ENCODE data around the gene CDADC1. TPM values are rescaled to one million over a fixed set of nuclear protein-coding genes. Genes with fewer than 3 reads are reported as not detected.
A peak's percentile ranks its signal among the peaks of the same experiment; 100 is the strongest.
"Not testable (repeated sequence)": the region's sequence is repeated elsewhere in the genome, so short reads cannot be mapped to it uniquely, and the experiment has no call there.

The CDADC1 gene
- total RNA-seq, 1 experiment from 2014 or later = 5.7 TPM

DNA sequence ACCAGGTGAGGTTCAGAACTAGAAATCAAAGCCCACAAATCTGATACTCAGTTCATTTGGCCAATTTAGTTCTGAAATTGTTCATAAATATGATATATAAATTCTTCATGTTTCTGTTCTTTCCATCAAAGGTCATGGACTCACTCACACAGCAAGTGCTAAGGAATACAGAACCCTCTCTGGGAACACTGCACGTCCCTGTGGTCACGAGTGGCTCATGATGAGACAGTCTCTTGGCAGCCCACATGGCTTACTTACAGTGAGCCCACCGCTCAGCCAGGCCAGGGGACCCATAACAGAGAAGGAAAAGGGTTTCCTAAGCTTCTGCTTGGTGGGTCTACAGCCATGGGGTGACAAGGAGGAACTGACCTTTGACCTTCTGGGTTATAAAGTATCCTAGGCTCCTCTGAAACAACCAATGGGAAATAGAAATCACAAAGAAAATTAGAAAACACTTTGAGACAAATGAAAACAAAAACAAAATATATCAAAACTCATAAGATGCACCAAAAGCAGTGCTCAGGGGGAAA is 67.4 kb downstream of the CDADC1 start:
- peak; percentile 46 for DNase-seq (ENCODE audit: low read depth)

GRCh38 chr13:49315756-49316482 is 68.2 kb downstream of the CDADC1 start:
- DNase-seq (ENCODE audit: low read depth) = no peak

GRCh38 chr13:49319551-49319950 is 71.8 kb downstream of the CDADC1 start:
- DNase-seq (ENCODE audit: low read depth) = peak; percentile 66

- DNase-seq (ENCODE audit: low read depth) = no peak
Observed at GRCh38 chr13:49319951-49320350, 72.2 kb downstream of the CDADC1 start.

- DNase-seq (ENCODE audit: low read depth) = no peak
Observed at GRCh38 chr13:49320975-49321374, 73.2 kb downstream of the CDADC1 start.

GRCh38 chr13:49322702-49323101 is 75.0 kb downstream of the CDADC1 start:
- no peak for DNase-seq (ENCODE audit: low read depth)

GRCh38 chr13:49323344-49323743 is 75.6 kb downstream of the CDADC1 start:
- DNase-seq (ENCODE audit: low read depth) = no peak

GRCh38 chr13:49326222-49326917 is 78.6 kb downstream of the CDADC1 start:
- DNase-seq (ENCODE audit: low read depth) = no peak

DNA sequence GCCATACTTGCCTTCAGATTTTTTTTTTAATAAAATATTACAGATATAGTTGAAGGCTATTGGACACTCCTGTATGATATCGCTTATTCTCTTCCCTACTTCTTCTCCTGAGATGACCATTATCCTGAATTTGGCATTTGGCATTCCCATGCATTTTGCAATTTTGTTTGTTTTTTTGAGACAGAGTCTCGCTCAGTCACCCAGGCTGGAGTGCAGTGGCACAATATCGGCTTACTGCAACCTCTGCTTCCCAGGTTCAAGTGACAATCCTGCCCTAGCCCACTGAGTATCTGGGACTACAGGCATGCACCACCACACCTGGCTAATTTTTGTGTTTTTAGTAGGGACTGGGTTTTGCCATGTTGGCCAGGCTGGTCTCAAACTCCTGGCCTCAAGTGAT is 79.4 kb downstream of the CDADC1 start:
- DNase-seq (ENCODE audit: low read depth) = not testable (repeated sequence)

- no peak for DNase-seq (ENCODE audit: low read depth)
Observed at GRCh38 chr13:49329831-49330545, 82.3 kb downstream of the CDADC1 start.

GRCh38 chr13:49330546-49330864 is 82.8 kb downstream of the CDADC1 start:
- DNase-seq (ENCODE audit: low read depth) = no peak

GRCh38 chr13:49336655-49337054 is 88.9 kb downstream of the CDADC1 start:
- no peak for DNase-seq (ENCODE audit: low read depth)

- DNase-seq (ENCODE audit: low read depth) = no peak
Observed at GRCh38 chr13:49340161-49340560, 92.4 kb downstream of the CDADC1 start.

GRCh38 chr13:49341517-49341916 is 93.8 kb downstream of the CDADC1 start:
- DNase-seq (ENCODE audit: low read depth) = no peak

DNA sequence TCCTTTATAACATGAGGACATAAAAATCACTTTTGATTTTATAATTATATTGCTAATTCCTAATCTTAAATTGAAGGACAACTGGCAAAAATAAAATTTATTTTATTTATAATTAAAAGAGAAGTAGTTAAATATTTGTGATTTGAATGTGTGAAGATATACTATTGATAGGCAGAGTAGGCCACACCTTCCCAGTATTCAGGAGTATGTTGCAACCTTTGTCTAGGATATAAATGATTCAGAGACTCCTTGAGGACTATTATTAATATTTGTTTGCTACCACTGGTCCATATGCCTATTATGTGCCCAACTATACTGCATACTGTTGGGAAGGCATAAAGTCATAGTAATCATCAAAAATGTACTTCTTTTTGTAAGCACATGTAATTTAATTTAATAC is 94.2 kb downstream of the CDADC1 start:
- DNase-seq (ENCODE audit: low read depth) = no peak

DNA sequence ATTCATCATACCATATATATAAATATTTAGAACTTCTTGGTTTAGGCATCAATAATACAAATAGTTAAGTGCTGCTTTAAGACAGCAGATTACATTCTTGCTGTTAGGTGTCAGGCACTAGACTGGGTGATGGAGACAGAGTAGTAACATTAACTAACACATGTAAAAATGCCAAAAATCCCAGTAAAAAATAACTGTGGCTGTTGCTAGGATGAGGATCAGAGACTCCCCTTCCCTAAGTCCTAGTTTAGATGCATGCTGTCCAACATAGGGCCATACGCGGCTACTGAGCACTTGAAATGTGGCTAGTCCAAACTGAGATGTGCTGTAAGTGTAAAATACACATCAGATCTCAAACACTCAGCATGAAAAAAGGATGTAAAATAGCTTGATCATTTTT is 94.7 kb downstream of the CDADC1 start:
- DNase-seq (ENCODE audit: low read depth) = no peak

Other genes with a start within 250 kb of the CDADC1 start
- gene MLNR, start 27.6 kb upstream of the CDADC1 start, total RNA-seq (2014; rRNA removed; shearing (Covaris generic)) = not detected in 2 replicates
- 0.94 and 3.1 TPM in 2 replicates for gene CAB39L, start 196.1 kb downstream of the CDADC1 start, total RNA-seq (2014; rRNA removed; shearing (Covaris generic))
- gene SETDB2, start 196.3 kb downstream of the CDADC1 start, total RNA-seq (2014; rRNA removed; shearing (Covaris generic)) = 4.9 and 8.0 TPM in 2 replicates
- 48.3 and 55.6 TPM in 2 replicates for gene PHF11, start 248.0 kb downstream of the CDADC1 start, total RNA-seq (2014; rRNA removed; shearing (Covaris generic))

Data from M059J (cell line).